CD8-positive, alpha-beta memory T cell (primary cell): ENCODE measurements around the gene REEP2. TPM values are rescaled to one million over a fixed set of nuclear protein-coding genes. Genes with fewer than 3 reads are reported as not detected.

Experiments used
- CTCF ChIA-PET: fragments of 350-600 bp; sonication (Branson Sonifier 250); formaldehyde crosslinking; loops from one replicate; lab custom pipeline; 2021; ENCODE audit warnings: antibody characterized with exemption; lab: Charles Lee
- POLR2A ChIA-PET: fragments of 350-600 bp; sonication (Branson Sonifier 250); formaldehyde crosslinking; loops from one replicate; lab custom pipeline; 2021; ENCODE audit warnings: antibody characterized with exemption; lab: Charles Lee
- DNase-seq, 5 donors: peaks; one replicate each; pipeline versions ENCODE4 v3.0.0 to v3.0.0-alpha.2; 2020 to 2022; ENCODE audit warnings: mixed read lengths in 1 of 5
- H3K27ac ChIP-seq: one replicate; pipeline ENCODE4 v1.7.0; 2013; ENCODE audit warnings: low read depth, mild to moderate bottlenecking, low read length, moderate library complexity
- H3K27me3 ChIP-seq: 2 replicates; pipeline ENCODE4 v1.7.0; 2013; ENCODE audit warnings: low read length, mild to moderate bottlenecking; ENCODE audit not compliant: insufficient read depth, poor library complexity, severe bottlenecking
- H3K36me3 ChIP-seq: 2 replicates; pipeline ENCODE4 v1.7.0; 2013; ENCODE audit warnings: mild to moderate bottlenecking, low read length, moderate library complexity; ENCODE audit not compliant: insufficient read depth
- H3K4me1 ChIP-seq: 2 replicates; pipeline ENCODE4 v1.7.0; 2013; ENCODE audit warnings: mild to moderate bottlenecking, low read length, moderate library complexity; ENCODE audit not compliant: insufficient read depth
- H3K4me3 ChIP-seq: 2 replicates; pipeline ENCODE4 v1.7.0; 2013; ENCODE audit warnings: mild to moderate bottlenecking, low read length
- H3K9me3 ChIP-seq: 2 replicates; pipeline ENCODE4 v1.7.0; 2013; ENCODE audit warnings: mild to moderate bottlenecking, low read length
- H3K27ac Mint-ChIP-seq, 8 donors: one replicate each; pipeline ENCODE4 v1.8.0; 2020 to 2021; ENCODE audit warnings: mixed read lengths in 8 of 8, mild to moderate bottlenecking in 6 of 8, inconsistent platforms in 3 of 8, moderate library complexity in 3 of 8
- H3K27me3 Mint-ChIP-seq, 2 donors: one replicate each; pipeline ENCODE4 v1.8.0; 2020 to 2021; ENCODE audit warnings: mixed read lengths in 2 of 2, mild to moderate bottlenecking in 1 of 2, moderate library complexity in 1 of 2
- H3K36me3 Mint-ChIP-seq, 3 donors: one replicate each; pipeline ENCODE4 v1.8.0; 2020 to 2021; ENCODE audit warnings: mixed read lengths in 3 of 3, inconsistent platforms in 1 of 3, mild to moderate bottlenecking in 1 of 3
- H3K4me1 Mint-ChIP-seq, 3 donors: one replicate each; pipeline ENCODE4 v1.8.0; 2020 to 2021; ENCODE audit warnings: mixed read lengths in 3 of 3, inconsistent platforms in 1 of 3, mild to moderate bottlenecking in 1 of 3
- H3K4me3 Mint-ChIP-seq, 7 donors: one replicate each; pipeline ENCODE4 v1.8.0; 2020 to 2021; ENCODE audit warnings: mixed read lengths in 7 of 7, mild to moderate bottlenecking in 6 of 7, moderate library complexity in 4 of 7, inconsistent platforms in 2 of 7
- H3K9me3 Mint-ChIP-seq, 5 donors: one replicate each; pipeline ENCODE4 v1.8.0; 2020 to 2022; ENCODE audit warnings: mixed read lengths in 5 of 5, mild to moderate bottlenecking in 3 of 5, moderate library complexity in 2 of 5, inconsistent platforms in 1 of 5
- polyA plus RNA-seq: library from polyadenylated mRNA; unstranded; fragments of 300-500 nt; fragmentation: Illumina TruSeq; gene quantifications from one replicate; pipeline ENCODE4 v1.2.3, GENCODE V29; 2021
- total RNA-seq, 2 experiments: library from RNA; stranded (reverse); gene quantifications; one replicate each; pipeline ENCODE4 v1.2.3, GENCODE V29; 2021

The REEP2 gene
- total and polyA plus RNA-seq, 3 experiments from 2014 or later, result 0.24 to 6.6 (median 5.0) TPM

GRCh38 chr5:138464388-138465260, 25.8 kb downstream of the REEP2 start:
- ChIA-PET POLR2A (interaction anchor here (0.6 to 2.3 kb wide), 11 partner anchors 26 to 1017 kb away, joined by 3 to 19 read pairs (median 4); partner anchors contain the start of genes CDC25C, ETF1, FAM53C and HSPA9), CTCF (interaction anchor here (0.6 to 10.2 kb wide), 17 partner anchors 9 to 126 kb away, joined by 3 to 102 read pairs (median 10); partner anchors contain the start of genes ETF1, FAM53C and REEP2)
- H3K36me3 ChIP-seq, result no peaks in the 10 kb centered on the region
- peak; percentile 91 to 99 (median 98) for DNase-seq
- H3K27ac Mint-ChIP-seq, result peak overlapping the region; percentile 90 to 98 (median 94)
- peak overlapping the region; percentile 94 for H3K4me3 ChIP-seq
- peak overlapping the region; percentile 87 to 96 (median 90) for H3K4me3 Mint-ChIP-seq
- peaks cover 0 to 10% (median 8%) of the 10 kb centered on the region in 3 donors for H3K36me3 Mint-ChIP-seq
- H3K27ac ChIP-seq, result peak overlapping the region; percentile 95
- no peaks in the 10 kb centered on the region for H3K9me3 Mint-ChIP-seq
- no peaks in the 10 kb centered on the region for H3K27me3 ChIP-seq
- peaks cover 33 to 54% (median 45%) of the 10 kb centered on the region in 3 donors for H3K4me1 Mint-ChIP-seq
- no peaks in the 10 kb centered on the region for H3K9me3 ChIP-seq
- no peaks in the 10 kb centered on the region for H3K27me3 Mint-ChIP-seq
- peaks cover 36% of the 10 kb centered on the region for H3K4me1 ChIP-seq

GRCh38 chr5:138465261-138466124, 26.6 kb downstream of the REEP2 start, which contains the start of gene EGR1:
Gene EGR1 (plus strand): TSS chr5:138465479. CDS start chr5:138465762, 283 bp downstream.
- Histone ChIP-seq H3K27me3 (no peaks in the 10 kb centered on the region), H3K4me1 (peaks cover 27% of the 10 kb centered on the region), H3K36me3 (no peaks in the 10 kb centered on the region), H3K27ac (peak within 1 kb of the TSS; percentile 95), H3K9me3 (no peaks in the 10 kb centered on the region), H3K4me3 (peak within 1 kb of the TSS; percentile 94)
- Mint-ChIP-seq H3K4me3 (peak within 1 kb of the TSS; percentile 87 to 96 (median 90)), H3K36me3 (peaks cover 0 to 10% (median 8%) of the 10 kb centered on the region in 3 donors), H3K9me3 (no peaks in the 10 kb centered on the region), H3K4me1 (peaks cover 24 to 45% (median 36%) of the 10 kb centered on the region in 3 donors), H3K27ac (peak within 1 kb of the TSS; percentile 90 to 98 (median 94)), H3K27me3 (no peaks in the 10 kb centered on the region)
- ChIA-PET CTCF (interaction anchor here (1.3 to 10.2 kb wide), 15 partner anchors 10 to 127 kb away, joined by 3 to 102 read pairs (median 12); partner anchors contain the start of genes ETF1, FAM53C and REEP2), POLR2A (interaction anchor here (0.6 to 2.3 kb wide), 12 partner anchors 25 to 1282 kb away, joined by 3 to 19 read pairs (median 4); partner anchors contain the start of genes ETF1, FAM53C, HSPA9 and KDM3B)
- DNase-seq, result peak; percentile 89 to 98 (median 97)

- Histone ChIP-seq H3K4me3 (peak overlapping the region; percentile 94), H3K27me3 (no peaks in the 10 kb centered on the region), H3K27ac (peak overlapping the region; percentile 27), H3K4me1 (peaks cover 26% of the 10 kb centered on the region), H3K9me3 (no peaks in the 10 kb centered on the region), H3K36me3 (no peaks in the 10 kb centered on the region)
- H3K27ac Mint-ChIP-seq, result peak overlapping the region in 4 of 8 donors; percentile 88 to 98 (median 92)
- ChIA-PET POLR2A (interaction anchor here (0.6 to 2.3 kb wide), 8 partner anchors 24 to 1282 kb away, joined by 3 to 19 read pairs (median 4); partner anchors contain the start of genes ETF1, KDM3B and REEP2), CTCF (interaction anchor here (1.0 to 10.2 kb wide), 13 partner anchors 11 to 128 kb away, joined by 3 to 102 read pairs (median 14); partner anchors contain the start of genes ETF1, FAM53C and REEP2)
- H3K27me3 Mint-ChIP-seq, result no peaks in the 10 kb centered on the region
- H3K9me3 Mint-ChIP-seq, result no peaks in the 10 kb centered on the region
- H3K4me3 Mint-ChIP-seq, result peak overlapping the region; percentile 87 to 96 (median 90)
- peaks cover 18 to 38% (median 29%) of the 10 kb centered on the region in 3 donors for H3K4me1 Mint-ChIP-seq
- DNase-seq, result peak in 2 of 5 donors; percentile 18 to 35
- peaks cover 0 to 10% (median 8%) of the 10 kb centered on the region in 3 donors for H3K36me3 Mint-ChIP-seq
These were observed 27.5 kb downstream of the REEP2 start for GRCh38 chr5:138466125-138466899.

- H3K9me3 ChIP-seq, result no peaks in the 10 kb centered on the region
- Mint-ChIP-seq H3K4me1 (peaks cover 18 to 36% (median 25%) of the 10 kb centered on the region in 3 donors), H3K27me3 (no peaks in the 10 kb centered on the region), H3K36me3 (peaks cover 0 to 10% (median 8%) of the 10 kb centered on the region in 3 donors), H3K27ac (peak overlapping the region in 7 of 8 donors; percentile 29 to 95 (median 55)), H3K9me3 (no peaks in the 10 kb centered on the region), H3K4me3 (peak overlapping the region; percentile 87 to 96 (median 90))
- H3K4me1 ChIP-seq, result peaks cover 26% of the 10 kb centered on the region
- H3K27me3 ChIP-seq, result no peaks in the 10 kb centered on the region
- no peak overlapping the region for H3K4me3 ChIP-seq
- no peaks in the 10 kb centered on the region for H3K36me3 ChIP-seq
- POLR2A ChIA-PET, result interaction anchor here (0.6 kb wide), 1 partner anchor 806 kb away, joined by 4 read pairs; no protein-coding TSS in a partner anchor
- H3K27ac ChIP-seq, result no peak overlapping the region
- CTCF ChIA-PET, result interaction anchor here (0.6 to 10.2 kb wide), 6 partner anchors 12 to 39 kb away, joined by 3 to 102 read pairs (median 9); no protein-coding TSS in a partner anchor
- DNase-seq, result peak in 1 of 5 donors; percentile 47
These were observed 28.2 kb downstream of the REEP2 start for GRCh38 chr5:138466900-138467710.

- H3K4me1 Mint-ChIP-seq, result peaks cover 18 to 36% (median 25%) of the 10 kb centered on the region in 3 donors
- ChIA-PET POLR2A (no interaction called here), CTCF (interaction anchor here (0.6 to 1.0 kb wide), 2 partner anchors 18 to 36 kb away, joined by 3 to 4 read pairs; no protein-coding TSS in a partner anchor)
- H3K9me3 Mint-ChIP-seq, result no peaks in the 10 kb centered on the region
- peaks cover 0 to 10% (median 8%) of the 10 kb centered on the region in 3 donors for H3K36me3 Mint-ChIP-seq
- no peak overlapping the region for H3K4me3 ChIP-seq
- H3K27ac Mint-ChIP-seq, result peak overlapping the region in 2 of 8 donors; percentile 55 to 83
- H3K4me3 Mint-ChIP-seq, result peak overlapping the region in 6 of 7 donors; percentile 70 to 94 (median 88)
- H3K27me3 Mint-ChIP-seq, result no peaks in the 10 kb centered on the region
- H3K36me3 ChIP-seq, result no peaks in the 10 kb centered on the region
- H3K9me3 ChIP-seq, result no peaks in the 10 kb centered on the region
- H3K27me3 ChIP-seq, result no peaks in the 10 kb centered on the region
- peak in 1 of 5 donors; percentile 41 for DNase-seq
- H3K27ac ChIP-seq, result no peak overlapping the region
- peaks cover 26% of the 10 kb centered on the region for H3K4me1 ChIP-seq
These were observed 28.9 kb downstream of the REEP2 start for GRCh38 chr5:138467711-138468132.
